G401.6 (cell line): Measurements from ENCODE around the gene TNIK.
"Not testable (repeated sequence)": the region's sequence is repeated elsewhere in the genome, so short reads cannot be mapped to it uniquely, and the experiment has no call there.

Source experiments
- FAIRE-seq: peaks from 2 replicates; lab custom pipeline; 2012; peaks lifted over from hg19 to GRCh38; lab: Jason Lieb, UNC

TNIK gene

DNA sequence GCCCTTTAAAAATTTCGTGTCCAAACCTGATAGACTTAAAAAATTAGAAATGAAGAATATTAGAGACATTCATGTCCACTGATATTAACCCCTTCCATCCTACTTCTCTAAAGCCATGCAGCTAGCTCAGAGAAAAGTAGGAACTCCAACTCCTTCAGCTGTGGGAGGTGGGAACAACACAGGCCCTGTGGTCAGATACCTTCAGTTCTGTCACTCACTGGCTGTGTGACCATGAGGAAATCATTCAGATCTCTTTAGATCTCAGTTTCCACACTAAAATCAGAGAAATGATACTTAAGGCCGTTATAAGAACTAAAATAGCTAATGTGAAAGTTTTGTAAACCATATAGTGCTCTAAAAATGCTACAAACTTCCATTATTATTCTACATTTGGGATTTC, 209.8 kb downstream of the TNIK start:
- no peak for FAIRE-seq

GRCh38 chr3:171249245-171249644, 211.0 kb downstream of the TNIK start:
- FAIRE-seq = no peak

DNA sequence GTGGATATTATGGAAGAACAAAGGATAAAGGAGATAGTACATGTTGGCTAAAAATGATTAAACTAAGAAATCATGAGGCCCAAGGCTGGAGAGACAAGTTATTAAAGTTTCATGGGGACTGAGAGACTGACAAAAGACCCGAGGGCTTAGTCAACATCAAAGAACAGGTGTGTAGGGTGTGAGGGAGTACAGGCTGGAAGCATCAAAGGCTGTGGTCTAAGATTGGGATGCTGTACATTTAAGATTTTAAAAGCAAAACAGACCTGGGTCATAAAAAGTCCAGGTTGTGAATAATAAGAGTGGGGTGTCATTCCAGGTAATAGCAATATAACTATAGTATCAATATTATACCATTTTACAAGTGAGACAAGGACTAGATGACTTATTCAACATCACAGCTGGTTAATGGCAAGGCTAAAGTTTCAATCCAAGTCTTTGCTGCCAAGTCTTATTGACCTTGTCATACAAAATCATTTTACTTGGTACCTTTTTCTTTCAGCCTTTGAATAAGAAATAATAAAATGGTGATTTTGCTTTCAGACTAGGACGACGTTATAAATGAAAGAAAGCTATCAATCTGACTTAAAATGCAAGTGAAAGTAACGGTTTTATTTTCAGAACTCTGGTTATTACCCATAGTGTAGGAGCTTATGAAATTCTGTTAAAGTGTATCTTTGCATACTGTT, 211.6 kb downstream of the TNIK start:
- FAIRE-seq = no peak

- no peak for FAIRE-seq
These were observed 214.1 kb downstream of the TNIK start for GRCh38 chr3:171245796-171246765.

GRCh38 chr3:171242951-171243350, 217.3 kb downstream of the TNIK start:
- FAIRE-seq = no peak

- no peak for FAIRE-seq
These were observed 218.0 kb downstream of the TNIK start for GRCh38 chr3:171242170-171242569.

DNA sequence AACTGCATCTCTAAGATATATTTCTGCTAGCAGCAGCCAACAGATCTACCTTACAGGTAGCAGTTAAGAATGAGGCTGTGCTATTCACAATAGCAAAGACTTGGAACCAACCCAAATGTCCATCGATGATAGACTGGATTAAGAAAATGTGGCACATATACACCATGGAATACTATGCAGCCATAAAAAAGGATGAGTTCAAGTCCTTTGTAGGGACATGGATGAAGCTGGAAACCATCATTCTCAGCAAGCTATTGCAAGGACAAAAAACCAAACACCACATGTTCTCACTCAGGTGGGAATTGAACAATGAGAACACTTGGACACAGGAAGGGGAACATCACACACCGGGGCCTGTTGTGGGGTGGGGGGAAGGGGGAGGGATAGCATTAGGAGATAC, 218.6 kb downstream of the TNIK start:
- not testable (repeated sequence) for FAIRE-seq

GRCh38 chr3:171240504-171240835, 219.7 kb downstream of the TNIK start:
- FAIRE-seq = no peak

DNA sequence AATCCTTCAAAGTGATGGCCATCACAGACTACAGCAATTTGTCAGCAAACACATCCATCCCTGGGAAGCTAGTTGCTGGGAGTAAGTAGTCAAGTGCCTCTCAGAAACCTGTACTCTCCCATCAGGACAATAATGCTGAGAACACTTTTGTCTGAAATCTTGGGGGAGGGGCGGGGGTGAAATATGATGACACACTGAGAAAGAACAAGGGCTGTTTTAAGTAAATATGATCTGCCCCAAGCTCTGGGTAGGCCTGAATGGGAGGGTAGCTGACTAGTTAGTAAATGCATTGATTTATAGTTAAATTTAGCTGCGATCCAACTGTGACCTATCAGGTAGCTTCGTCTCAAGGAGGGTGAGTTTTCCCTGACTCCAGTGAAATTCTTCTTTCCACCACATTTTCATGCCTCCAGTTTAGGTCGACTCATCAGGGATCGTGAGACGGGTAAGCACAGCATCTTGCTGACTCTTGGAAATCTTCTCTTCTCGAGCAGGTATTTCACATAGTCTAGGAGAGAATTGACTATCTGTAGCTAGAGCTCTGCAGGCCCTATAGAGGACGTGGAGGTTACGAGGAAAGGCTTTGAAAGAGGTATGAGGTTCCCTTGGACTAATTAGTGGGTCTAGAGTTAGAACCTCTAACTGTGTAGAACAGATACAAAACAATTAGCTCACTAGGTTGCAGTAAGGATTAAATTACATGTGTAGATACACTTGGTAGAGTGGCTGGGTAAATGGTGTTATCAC, 220.3 kb downstream of the TNIK start:
- FAIRE-seq = no peak

GRCh38 chr3:171237009-171237385, 223.2 kb downstream of the TNIK start:
- FAIRE-seq = no peak

- FAIRE-seq = no peak
These were observed 223.8 kb downstream of the TNIK start for GRCh38 chr3:171236265-171237008.

DNA sequence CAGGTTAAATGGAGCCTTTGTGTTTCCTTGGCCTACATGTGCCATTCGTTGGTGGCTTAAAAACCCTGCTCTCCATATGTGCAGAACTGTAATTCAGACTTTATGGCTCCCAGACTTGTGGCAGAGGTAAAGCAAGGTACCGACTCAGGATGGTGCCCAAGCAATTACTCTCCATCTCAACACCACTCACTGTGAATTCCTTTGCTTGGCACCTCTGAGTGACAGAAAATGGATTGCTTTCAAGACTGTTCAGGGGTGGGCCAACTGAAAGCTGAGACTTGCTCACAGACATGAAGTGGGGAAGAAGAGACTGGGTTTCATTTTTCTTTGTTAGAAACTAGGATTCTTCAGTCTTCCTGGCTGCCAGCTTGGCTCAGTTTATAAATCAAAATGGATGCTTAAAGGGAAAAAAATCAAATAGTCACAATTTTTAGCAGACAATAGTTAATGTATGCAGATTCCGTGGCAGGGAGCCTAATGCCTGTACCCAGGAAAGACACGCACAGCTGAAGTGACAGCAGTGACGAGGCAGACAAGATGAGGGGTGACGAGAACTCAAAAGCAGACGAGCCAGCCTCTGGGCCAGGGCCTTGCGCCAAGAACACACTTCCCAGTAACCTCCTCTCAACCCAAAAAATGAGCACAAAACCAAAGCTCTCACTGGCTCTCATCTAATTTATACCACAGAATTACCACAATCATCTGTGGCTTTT, 225.8 kb downstream of the TNIK start:
- FAIRE-seq = no peak

DNA sequence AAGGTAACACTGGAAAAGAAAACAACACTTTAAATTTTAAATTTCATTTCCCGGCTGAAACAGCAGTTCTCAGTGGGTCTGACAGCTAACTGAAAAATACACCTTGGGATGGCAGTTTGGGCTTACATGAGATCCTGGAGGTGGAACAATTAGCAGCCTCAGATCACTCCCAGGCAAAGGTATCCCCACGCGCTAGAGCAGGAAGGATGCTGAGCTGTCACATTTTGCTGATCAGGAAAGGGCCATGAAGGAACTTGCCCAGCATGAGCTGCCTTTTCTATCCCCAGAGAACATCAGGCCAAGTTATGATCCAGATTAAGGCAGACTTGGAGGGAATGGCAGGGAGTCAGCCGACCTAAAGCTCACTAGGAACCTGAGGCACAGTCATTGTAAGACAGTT, 228.8 kb downstream of the TNIK start:
- FAIRE-seq = no peak

DNA sequence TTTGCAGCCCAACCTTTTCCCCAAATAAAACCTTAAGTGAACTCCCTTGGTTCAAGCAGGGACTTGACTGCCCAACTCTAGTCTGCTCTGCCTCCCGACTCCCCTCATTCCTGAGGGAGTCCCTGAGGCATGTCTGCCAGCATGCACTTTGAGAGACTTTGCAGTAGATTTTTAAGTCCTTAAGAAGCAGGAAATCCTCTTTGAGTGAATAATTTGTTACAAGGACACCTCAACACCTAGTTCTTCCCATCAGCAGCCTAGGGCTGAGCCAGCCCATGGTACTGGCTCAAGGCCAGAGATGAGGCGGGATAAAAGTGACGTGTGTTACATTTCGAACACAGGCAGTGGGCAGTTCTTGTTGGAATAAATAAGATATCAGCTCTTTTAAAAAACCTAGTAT, 229.3 kb downstream of the TNIK start:
- FAIRE-seq = no peak

- FAIRE-seq = no peak
These were observed 231.0 kb downstream of the TNIK start for GRCh38 chr3:171229173-171229572.

GRCh38 chr3:171228240-171228639, 232.0 kb downstream of the TNIK start:
- no peak for FAIRE-seq

- no peak for FAIRE-seq
These were observed 232.4 kb downstream of the TNIK start for GRCh38 chr3:171227828-171228227.

DNA sequence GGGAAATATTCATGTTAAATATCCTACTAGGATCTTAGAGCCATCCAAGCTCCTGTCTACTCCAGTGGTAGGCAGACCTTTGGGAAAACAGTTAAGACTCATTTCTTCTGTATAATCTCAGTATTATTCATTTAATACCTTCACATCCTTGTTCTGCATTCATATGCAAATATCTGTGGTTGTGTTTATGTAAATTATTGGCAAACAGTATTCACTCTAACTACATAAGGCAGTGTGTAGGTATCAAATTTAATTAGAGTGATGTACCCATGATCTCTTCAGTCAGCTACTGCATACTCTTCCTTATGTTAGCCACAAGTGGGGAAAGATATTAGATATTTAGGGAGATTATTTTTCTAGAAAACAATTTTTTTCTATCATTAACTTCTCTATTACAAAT, 232.8 kb downstream of the TNIK start:
- FAIRE-seq = no peak

GRCh38 chr3:171226794-171227193, 233.4 kb downstream of the TNIK start:
- FAIRE-seq = no peak

- no peak for FAIRE-seq
These were observed 234.5 kb downstream of the TNIK start for GRCh38 chr3:171225708-171226107.

- FAIRE-seq = no peak
These were observed 235.0 kb downstream of the TNIK start for GRCh38 chr3:171225165-171225564.

DNA sequence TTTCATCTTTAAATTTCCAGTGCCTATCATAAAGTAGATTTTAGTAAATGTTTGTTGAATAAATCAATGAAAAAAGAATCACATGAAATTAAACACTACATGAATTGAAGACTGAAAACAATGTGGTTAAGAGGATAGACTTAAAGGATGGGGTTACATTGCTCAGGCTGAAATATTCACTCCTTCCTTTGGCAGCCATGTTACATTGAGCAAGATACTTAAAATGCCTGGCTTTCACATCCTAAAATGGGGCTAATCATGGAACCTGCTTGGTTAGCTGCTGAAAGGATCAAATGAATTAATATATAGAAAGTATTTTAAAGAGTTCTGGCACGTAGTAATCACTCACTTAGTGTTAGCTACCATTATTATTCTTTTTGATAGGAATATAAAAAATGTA, 236.8 kb downstream of the TNIK start:
- no peak for FAIRE-seq
